Endothelial cell of umbilical vein (primary cell): ENCODE data around the gene DBT.

Experiments
- CTCF ChIP-seq, 2 donors: IDR thresholded peaks; 1 replicate in 1 of 2; 2 replicates in 1 of 2; pipeline ENCODE4 v1.5.1; 2011; ENCODE audit warnings: low read length in 2 of 2, mild to moderate bottlenecking in 2 of 2, moderate library complexity in 2 of 2, control low read depth in 1 of 2, inconsistent platforms in 1 of 2, low read depth in 1 of 2; ENCODE audit not compliant: insufficient read depth in 1 of 2; ENCODE audit errors: extremely low read depth in 1 of 2
- EZH2 ChIP-seq: IDR thresholded peaks from 2 replicates; pipeline ENCODE4 v1.6.1; 2012; ENCODE audit warnings: borderline replicate concordance, low read depth, mild to moderate bottlenecking, moderate library complexity, low read length, inconsistent platforms; ENCODE audit not compliant: severe bottlenecking
- FOS ChIP-seq: IDR thresholded peaks from 2 replicates; pipeline ENCODE4 v1.6.1; 2011; ENCODE audit warnings: mild to moderate bottlenecking, low read length, moderate library complexity, borderline replicate concordance; ENCODE audit not compliant: insufficient read depth
- GATA2 ChIP-seq: IDR thresholded peaks from 2 replicates; pipeline ENCODE4 v1.7.0; 2011; ENCODE audit warnings: low read depth, mild to moderate bottlenecking, moderate library complexity, mixed read lengths, low read length; ENCODE audit not compliant: insufficient read length, insufficient read depth
- MAX ChIP-seq: IDR thresholded peaks from 2 replicates; pipeline ENCODE4 v1.6.1; 2011; ENCODE audit not compliant: insufficient read depth, insufficient read length
- POLR2A ChIP-seq: IDR thresholded peaks from 2 replicates; pipeline ENCODE4 v1.6.1; 2012; ENCODE audit warnings: low read depth, mild to moderate bottlenecking, control low read depth, low read length
- POLR2AphosphoS5 ChIP-seq: IDR thresholded peaks from 2 replicates; pipeline ENCODE4 v1.6.1; 2012; ENCODE audit warnings: low read depth, mild to moderate bottlenecking, control low read depth, low read length, moderate library complexity; ENCODE audit not compliant: insufficient read depth

- TF ChIP-seq CTCF (IDR thresholded peaks at IDR 0.05; ENCODE audit: extremely low read depth in 1 of 2, insufficient read depth in 1 of 2, low read depth in 1 of 2, low read length in 2 of 2) (no peak), FOS (no peak), GATA2 (no peak), POLR2A (no peak), POLR2AphosphoS5 (no peak), MAX (no peak), EZH2 (no peak)
These were observed 29.8 kb upstream of the DBT start for GRCh38 chr1:100279358-100279923.
